GM12878 (cell line): ENCODE data around the gene PDF.

ENCODE experiments used
- CHD4 ChIP-seq: fragments of 200-600 bp; sonication (generic); IDR thresholded peaks from 2 replicates; pipeline ENCODE4 v1.6.1; 2016; ENCODE audit warnings: mild to moderate bottlenecking
- CTCF ChIP-seq, 3 experiments: IDR thresholded peaks in 2 of 3; conservative IDR thresholded peaks in 1 of 3; 2 replicates each; pipeline ENCODE4 v1.5.1; 2011; ENCODE audit warnings: low read depth in 3 of 3, low read length in 3 of 3, mild to moderate bottlenecking in 3 of 3, control low read depth in 2 of 3, moderate library complexity in 2 of 3, inconsistent platforms in 1 of 3, mixed read lengths in 1 of 3; ENCODE audit not compliant: control insufficient read depth in 2 of 3, insufficient read depth in 1 of 3; ENCODE audit errors: extremely low read depth in 1 of 3
- GABPA ChIP-seq: IDR thresholded peaks from 2 replicates; pipeline ENCODE4 v1.6.1; 2014; ENCODE audit warnings: antibody characterized with exemption, low read depth, mild to moderate bottlenecking, inconsistent platforms
- NFIC ChIP-seq: IDR thresholded peaks from 2 replicates; pipeline ENCODE4 v1.6.1; 2012; ENCODE audit warnings: low read depth, mild to moderate bottlenecking, inconsistent platforms, low read length, moderate library complexity
- POLR2AphosphoS5 ChIP-seq: IDR thresholded peaks from 2 replicates; pipeline ENCODE4 v1.6.1; 2011; ENCODE audit warnings: mild to moderate bottlenecking, low read length, inconsistent platforms
- SMAD5 ChIP-seq: IDR thresholded peaks from 2 replicates; pipeline ENCODE4 v1.6.1; 2016; ENCODE audit warnings: antibody characterized with exemption, low read depth
- SUZ12 ChIP-seq: fragments of 200-600 bp; sonication (generic); IDR thresholded peaks from one replicate; pipeline ENCODE4 v1.6.1; 2018; ENCODE audit warnings: antibody characterized with exemption, mild to moderate bottlenecking; ENCODE audit not compliant: unreplicated experiment
- TAF1 ChIP-seq: IDR thresholded peaks from 2 replicates; pipeline ENCODE4 v1.6.1; 2011; ENCODE audit warnings: mild to moderate bottlenecking, low read depth, low read length, borderline replicate concordance
- TF ChIP-seq, protein P1 (sequence below): IDR thresholded peaks from 2 replicates; pipeline ENCODE4 v1.6.1; 2011; ENCODE audit warnings: low read depth, low read length, improper control_type of control experiment, borderline replicate concordance
- TF ChIP-seq, protein P2 (sequence below): IDR thresholded peaks from 2 replicates; pipeline ENCODE4 v1.6.1; 2012; ENCODE audit warnings: low read depth, low read length, improper control_type of control experiment

DNA sequence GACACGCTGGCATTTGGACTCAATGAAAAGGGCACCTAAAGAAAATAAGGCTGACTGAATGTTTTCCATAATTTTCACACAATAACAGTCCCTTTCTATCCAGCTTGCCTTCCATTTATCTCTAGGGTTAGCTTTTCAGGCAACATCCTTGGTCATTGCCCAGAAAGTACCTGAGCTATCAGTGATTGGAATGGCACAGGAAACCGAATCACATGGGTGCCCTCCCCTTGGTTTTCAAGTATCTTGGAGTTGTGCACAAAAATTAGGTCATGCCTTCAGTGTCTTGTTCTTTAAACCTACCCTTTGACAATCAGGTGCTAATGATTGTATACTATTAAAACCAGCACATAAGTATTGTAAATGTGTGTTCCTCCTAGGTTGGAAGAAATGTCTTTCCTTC lies 22.5 kb downstream of the PDF start:
- TF ChIP-seq, protein P1, sequence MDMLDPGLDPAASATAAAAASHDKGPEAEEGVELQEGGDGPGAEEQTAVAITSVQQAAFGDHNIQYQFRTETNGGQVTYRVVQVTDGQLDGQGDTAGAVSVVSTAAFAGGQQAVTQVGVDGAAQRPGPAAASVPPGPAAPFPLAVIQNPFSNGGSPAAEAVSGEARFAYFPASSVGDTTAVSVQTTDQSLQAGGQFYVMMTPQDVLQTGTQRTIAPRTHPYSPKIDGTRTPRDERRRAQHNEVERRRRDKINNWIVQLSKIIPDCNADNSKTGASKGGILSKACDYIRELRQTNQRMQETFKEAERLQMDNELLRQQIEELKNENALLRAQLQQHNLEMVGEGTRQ = no peak
- TF ChIP-seq CTCF (IDR thresholded peaks at IDR 0.05 in 2 of 3, conservative IDR thresholded peaks at IDR 0.05 in 1 of 3; ENCODE audit: control insufficient read depth in 2 of 3, extremely low read depth in 1 of 3, insufficient read depth in 1 of 3, low read depth in 3 of 3, low read length in 3 of 3) = no peak
- TF ChIP-seq NFIC = no peak
- no peak for TF ChIP-seq SMAD5
- TF ChIP-seq SUZ12 = no peak
- TF ChIP-seq, protein P2, sequence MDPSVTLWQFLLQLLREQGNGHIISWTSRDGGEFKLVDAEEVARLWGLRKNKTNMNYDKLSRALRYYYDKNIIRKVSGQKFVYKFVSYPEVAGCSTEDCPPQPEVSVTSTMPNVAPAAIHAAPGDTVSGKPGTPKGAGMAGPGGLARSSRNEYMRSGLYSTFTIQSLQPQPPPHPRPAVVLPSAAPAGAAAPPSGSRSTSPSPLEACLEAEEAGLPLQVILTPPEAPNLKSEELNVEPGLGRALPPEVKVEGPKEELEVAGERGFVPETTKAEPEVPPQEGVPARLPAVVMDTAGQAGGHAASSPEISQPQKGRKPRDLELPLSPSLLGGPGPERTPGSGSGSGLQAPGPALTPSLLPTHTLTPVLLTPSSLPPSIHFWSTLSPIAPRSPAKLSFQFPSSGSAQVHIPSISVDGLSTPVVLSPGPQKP = no peak
- no peak for TF ChIP-seq CHD4
- no peak for TF ChIP-seq TAF1
- TF ChIP-seq POLR2AphosphoS5 = no peak
- TF ChIP-seq GABPA = no peak
